Eye (tissue), 1 donor: ENCODE measurements around the gene LAMA1.
"Not testable (repeated sequence)": the region's sequence is repeated elsewhere in the genome, so short reads cannot be mapped to it uniquely, and the experiment has no call there.

Experiments
- DNase-seq: peaks from one replicate; pipeline ENCODE4 v3.0.0-alpha.2; 2015

LAMA1 gene, protein sequence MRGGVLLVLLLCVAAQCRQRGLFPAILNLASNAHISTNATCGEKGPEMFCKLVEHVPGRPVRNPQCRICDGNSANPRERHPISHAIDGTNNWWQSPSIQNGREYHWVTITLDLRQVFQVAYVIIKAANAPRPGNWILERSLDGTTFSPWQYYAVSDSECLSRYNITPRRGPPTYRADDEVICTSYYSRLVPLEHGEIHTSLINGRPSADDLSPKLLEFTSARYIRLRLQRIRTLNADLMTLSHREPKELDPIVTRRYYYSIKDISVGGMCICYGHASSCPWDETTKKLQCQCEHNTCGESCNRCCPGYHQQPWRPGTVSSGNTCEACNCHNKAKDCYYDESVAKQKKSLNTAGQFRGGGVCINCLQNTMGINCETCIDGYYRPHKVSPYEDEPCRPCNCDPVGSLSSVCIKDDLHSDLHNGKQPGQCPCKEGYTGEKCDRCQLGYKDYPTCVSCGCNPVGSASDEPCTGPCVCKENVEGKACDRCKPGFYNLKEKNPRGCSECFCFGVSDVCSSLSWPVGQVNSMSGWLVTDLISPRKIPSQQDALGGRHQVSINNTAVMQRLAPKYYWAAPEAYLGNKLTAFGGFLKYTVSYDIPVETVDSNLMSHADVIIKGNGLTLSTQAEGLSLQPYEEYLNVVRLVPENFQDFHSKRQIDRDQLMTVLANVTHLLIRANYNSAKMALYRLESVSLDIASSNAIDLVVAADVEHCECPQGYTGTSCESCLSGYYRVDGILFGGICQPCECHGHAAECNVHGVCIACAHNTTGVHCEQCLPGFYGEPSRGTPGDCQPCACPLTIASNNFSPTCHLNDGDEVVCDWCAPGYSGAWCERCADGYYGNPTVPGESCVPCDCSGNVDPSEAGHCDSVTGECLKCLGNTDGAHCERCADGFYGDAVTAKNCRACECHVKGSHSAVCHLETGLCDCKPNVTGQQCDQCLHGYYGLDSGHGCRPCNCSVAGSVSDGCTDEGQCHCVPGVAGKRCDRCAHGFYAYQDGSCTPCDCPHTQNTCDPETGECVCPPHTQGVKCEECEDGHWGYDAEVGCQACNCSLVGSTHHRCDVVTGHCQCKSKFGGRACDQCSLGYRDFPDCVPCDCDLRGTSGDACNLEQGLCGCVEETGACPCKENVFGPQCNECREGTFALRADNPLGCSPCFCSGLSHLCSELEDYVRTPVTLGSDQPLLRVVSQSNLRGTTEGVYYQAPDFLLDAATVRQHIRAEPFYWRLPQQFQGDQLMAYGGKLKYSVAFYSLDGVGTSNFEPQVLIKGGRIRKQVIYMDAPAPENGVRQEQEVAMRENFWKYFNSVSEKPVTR (N-terminal part only)

DNA sequence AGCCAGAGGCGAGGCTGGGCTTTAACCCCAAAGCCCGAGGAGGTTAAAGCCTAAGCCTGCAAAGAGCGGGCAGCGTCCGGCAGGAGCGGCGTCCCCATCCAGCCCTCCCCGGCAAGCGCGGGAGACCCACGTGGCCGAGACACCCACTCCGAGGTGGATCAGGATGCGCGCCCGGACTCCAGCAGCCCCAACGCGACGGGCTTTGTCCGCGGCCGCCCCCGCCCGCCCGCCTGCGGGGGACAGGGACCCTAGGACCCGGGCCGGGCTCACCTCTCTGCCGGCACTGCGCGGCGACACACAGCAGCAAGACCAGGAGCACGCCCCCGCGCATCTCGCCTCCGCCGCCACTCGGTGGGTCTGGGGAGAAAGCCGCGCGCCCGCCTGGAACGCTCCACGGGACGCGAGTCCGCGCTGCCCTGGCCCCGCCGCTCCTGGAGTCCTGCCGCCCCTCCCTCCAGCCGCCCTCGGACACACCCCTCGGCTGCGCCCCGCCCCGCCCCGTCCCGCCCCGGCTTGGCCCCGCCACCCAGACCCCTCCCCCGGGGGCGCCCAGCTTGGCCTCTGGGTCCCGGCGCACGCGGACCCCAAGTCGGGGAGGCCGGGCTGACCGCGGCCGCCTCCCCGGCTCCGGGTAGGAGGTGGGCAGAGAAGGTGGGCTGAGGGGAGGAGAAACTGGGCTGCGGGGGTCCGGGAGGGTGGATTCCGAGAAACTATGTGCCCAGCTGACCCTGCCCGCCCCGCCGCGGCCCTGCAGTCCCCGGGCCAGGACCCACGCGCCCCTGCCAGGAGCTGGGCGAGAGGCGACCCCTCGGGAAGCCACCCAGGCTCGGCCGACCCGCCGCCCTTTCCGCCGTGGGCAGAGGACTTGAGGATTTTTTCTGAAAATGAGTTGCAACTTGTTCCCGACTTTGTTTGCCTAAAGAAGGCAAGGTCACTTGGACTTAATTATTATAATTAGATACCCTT, at the start of gene LAMA1:
TSS of gene LAMA1 (minus strand) at position 408 of the 966 bp plus-strand sequence. CDS start at position 331, 77 bp downstream.
- DNase-seq, result peak; percentile 80

- DNase-seq, result no peak
Observed at GRCh38 chr18:7165846-7166393, 48.3 kb upstream of the LAMA1 start.

DNA sequence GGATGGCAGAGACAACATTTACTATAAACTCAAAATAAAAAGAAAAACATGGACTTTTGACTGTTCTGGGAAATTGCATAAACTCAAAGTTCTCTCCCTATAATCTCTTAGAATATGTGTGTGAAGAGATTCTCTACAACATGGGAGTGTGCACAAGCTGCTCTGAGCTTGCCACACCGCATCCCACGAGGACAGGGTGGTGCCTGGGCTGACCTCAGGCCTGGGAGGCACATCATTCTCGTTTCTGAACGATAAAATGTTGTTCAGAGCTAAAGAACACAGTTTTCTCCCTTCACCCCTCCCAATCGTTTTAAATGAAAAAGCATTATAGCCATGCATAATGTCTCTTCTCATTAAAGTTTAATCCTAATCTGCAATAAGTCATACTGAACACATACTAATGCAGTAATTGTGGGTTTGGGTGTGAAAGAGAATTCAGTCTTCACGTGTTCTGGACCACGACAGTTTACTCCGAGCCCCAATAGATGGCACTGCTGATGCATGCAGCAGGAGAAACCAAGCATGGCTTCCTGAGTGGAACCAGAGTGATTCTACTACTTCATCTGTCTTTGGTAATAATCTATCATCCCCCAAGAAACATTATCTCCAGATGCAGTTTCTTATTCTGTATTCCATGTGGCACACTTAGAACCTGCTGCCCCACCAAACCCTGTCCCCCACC, 46.9 kb upstream of the LAMA1 start:
- peak; percentile 56 for DNase-seq

GRCh38 chr18:7158216-7158615, 40.6 kb upstream of the LAMA1 start:
- DNase-seq, result no peak

- no peak for DNase-seq
Observed at GRCh38 chr18:7157760-7158159, 40.2 kb upstream of the LAMA1 start.

- no peak for DNase-seq
Observed at GRCh38 chr18:7155887-7156286, 38.3 kb upstream of the LAMA1 start.

DNA sequence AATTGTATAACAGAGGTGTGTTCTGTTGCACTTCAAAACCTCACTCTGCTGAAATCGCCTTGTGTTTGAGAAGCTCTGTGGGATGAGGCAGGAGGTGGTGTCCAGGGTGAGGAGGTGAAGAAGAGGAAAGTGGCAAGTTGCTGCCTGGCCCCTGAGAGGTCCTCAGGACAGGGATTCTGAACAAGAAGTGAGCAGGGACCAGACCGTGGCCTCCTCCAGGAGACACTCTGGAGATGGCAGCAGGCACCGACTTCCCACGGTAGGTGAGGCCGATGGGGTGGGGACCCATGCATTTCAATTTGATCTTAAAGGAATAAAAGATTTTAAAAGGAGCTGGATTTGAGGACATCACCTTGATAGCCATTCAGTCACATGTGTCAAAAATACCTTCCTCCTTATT, 37.5 kb upstream of the LAMA1 start:
- no peak for DNase-seq

GRCh38 chr18:7152440-7152839, 34.8 kb upstream of the LAMA1 start:
- DNase-seq, result no peak

DNA sequence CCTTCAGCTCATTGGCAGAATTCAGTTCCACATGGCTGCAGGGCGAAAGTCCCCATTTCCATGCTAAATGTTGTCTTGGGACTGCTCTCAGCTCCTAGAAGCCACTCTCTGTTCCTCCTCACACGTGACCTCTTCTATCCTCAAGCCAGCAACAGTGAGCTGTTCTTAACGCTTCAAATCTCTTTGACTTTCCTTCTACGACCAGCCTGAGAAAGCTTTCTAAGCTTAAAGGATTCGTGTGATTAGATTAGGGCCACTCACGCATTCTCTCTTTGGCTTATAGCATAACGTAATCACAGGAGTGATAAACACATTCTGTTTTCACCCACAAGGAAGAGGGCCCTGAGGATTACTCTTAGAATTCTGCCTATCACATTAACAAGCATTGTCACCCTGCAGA, 29.8 kb upstream of the LAMA1 start:
- peak; percentile 65 for DNase-seq

DNA sequence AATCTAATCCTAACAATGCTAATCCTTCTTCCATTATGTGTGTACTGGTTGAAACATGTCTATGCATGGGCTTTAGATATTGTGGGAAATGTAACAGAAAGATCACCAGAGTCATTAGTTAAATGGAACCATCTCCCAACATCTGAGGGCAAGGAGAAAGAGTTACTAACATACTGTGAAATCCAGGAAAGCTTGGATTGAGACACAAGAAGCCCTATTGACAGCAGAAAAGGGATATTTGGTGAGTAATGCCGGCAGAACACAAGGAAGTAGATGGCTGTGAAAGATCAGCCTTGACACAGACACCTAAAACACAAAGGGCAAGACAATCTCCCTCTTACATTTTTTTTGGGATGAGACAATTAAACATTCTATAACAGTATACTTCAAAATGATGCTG, 28.5 kb upstream of the LAMA1 start:
- no peak for DNase-seq

- not testable (repeated sequence) for DNase-seq
Observed at GRCh38 chr18:7144921-7145320, 27.3 kb upstream of the LAMA1 start.

- no peak for DNase-seq
Observed at GRCh38 chr18:7141287-7141686, 23.7 kb upstream of the LAMA1 start.

DNA sequence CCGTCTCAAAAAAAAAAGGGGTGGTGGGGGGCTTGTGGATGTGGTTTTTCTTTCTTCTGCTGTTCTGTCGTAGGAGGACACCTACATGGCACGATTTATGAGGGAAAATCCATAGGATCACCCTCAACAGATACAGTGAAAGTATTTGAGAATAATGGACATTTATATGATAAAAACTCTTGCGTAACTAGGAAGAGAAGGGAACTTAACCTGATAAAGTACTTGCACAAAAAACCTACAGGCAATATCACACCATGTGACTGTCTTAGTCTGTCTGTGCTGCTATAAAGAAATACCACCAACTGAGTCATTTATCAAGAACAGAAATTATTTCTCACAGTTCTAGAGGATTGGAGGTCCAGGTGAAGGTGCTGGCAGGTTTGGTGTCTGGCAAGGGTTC, 21.8 kb upstream of the LAMA1 start:
- DNase-seq, result no peak

- DNase-seq, result no peak
Observed at GRCh38 chr18:7133181-7133580, 15.6 kb upstream of the LAMA1 start.

DNA sequence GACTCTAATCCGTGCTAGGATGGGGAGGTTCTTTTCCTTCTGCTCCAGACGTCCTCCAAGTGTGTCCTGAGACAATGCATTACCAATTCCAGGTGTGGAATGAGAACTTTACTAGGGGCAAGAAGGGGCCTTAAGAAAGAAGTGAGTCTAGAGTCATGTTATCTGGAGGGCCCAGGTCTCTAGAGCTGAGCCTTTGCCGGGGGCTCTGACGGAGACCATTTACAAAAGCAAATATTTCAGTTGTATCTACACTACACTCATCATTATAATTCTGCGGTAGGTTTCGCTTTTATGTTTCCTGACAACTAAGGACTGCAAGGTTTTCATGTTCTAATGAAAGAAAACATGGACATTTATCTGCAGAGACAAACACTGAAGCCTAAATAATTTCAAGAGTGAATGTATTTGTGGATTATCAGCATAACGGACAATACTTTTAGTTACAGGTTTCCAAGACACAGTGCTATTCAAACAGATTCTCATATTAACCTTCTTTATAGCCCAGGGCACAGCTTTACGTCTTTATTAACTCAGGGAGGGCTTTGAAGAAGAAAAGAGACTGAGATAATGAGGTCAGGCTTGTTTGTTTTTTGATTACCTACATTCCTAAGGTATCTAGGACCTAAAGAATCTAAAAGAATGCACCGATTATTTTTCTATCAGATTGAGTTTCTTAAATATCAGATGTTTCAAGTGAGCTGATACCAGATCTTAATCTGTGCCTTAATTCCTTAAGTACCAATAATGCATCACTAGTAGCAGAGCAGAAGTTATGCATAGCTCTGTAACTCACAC, 15.0 kb upstream of the LAMA1 start:
- DNase-seq, result no peak

- DNase-seq, result no peak
Observed at GRCh38 chr18:7122376-7122775, 4.8 kb upstream of the LAMA1 start.

GRCh38 chr18:7116792-7117389, 706 bp downstream of the LAMA1 start:
- DNase-seq, result peak; percentile 77

DNA sequence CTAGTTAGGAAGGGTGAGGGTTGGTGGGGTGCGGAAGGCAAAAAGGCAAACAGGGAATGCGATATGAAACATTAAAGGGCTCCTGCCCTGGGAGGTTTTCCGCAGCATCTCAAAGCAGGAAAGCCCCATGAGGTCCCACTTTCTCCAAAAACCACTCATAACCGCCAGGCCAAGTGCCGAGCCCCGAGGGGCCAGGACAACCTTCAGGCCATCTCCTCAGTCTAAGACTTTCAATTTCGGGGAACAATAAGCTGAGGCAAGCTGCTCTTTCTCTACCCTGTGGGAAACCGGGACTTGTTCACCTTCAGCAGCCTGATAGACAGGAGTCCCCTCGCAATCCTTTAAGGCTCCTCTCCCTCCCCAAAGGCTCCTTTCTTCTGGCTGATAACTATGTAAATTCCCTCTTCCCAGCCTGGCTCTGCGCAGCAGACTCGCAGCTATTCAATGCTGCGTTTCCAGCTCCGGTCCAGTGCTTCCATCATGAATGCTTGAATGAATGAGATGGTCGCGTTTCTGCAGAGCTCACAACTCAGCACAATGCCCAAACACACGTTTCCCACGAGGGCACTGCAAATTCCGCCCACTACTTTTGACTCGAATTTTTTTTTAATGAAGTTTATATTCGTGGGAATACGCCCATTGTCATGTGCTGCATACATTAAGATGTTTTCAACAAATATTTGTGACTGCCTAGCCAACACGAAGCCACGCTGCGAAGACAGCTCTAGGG, 1.4 kb downstream of the LAMA1 start:
- DNase-seq, result peak; percentile 92

GRCh38 chr18:7112936-7113335, 4.7 kb downstream of the LAMA1 start:
- no peak for DNase-seq
